VCaP (cell line): ENCODE data around the gene MIEN1.

Source experiments
- H3K27ac ChIP-seq: fragments of 450-650 bp; 2 replicates; pipeline ENCODE4 v1.5.1; 2017
- TF ChIP-seq, protein P1 (sequence below): fragments of 450-650 bp; conservative IDR thresholded peaks from 2 replicates; pipeline ENCODE4 v1.5.1; 2017; ENCODE audit warnings: mild to moderate bottlenecking, moderate library complexity

MIEN1 gene

GRCh38 chr17:39694593-39694992 is 35.7 kb downstream of the MIEN1 start:
- H3K27ac ChIP-seq, result no peak overlapping the region
- TF ChIP-seq, protein P1, sequence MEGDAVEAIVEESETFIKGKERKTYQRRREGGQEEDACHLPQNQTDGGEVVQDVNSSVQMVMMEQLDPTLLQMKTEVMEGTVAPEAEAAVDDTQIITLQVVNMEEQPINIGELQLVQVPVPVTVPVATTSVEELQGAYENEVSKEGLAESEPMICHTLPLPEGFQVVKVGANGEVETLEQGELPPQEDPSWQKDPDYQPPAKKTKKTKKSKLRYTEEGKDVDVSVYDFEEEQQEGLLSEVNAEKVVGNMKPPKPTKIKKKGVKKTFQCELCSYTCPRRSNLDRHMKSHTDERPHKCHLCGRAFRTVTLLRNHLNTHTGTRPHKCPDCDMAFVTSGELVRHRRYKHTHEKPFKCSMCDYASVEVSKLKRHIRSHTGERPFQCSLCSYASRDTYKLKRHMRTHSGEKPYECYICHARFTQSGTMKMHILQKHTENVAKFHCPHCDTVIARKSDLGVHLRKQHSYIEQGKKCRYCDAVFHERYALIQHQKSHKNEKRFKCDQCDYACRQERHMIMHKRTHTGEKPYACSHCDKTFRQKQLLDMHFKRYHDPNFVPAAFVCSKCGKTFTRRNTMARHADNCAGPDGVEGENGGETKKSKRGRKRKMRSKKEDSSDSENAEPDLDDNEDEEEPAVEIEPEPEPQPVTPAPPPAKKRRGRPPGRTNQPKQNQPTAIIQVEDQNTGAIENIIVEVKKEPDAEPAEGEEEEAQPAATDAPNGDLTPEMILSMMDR, result no peak

DNA sequence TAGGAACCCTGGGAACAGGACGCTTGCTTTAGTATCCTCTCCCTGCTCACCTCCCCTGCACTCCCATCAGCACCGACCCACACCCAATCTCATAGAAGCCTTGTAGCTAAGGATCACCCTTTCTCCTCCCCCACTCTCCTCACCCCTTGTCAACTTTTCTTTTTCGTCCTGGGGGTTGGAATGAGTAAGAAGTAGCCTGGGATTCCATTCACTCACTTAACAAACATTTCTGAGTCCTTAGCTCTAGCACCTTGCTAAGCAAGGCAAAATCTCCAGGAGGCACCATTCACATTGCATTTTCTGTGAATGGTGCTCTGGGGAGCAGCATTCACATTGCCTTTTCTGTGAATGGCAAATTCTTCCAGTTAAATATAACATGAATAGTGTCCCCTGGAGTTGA is 41.4 kb downstream of the MIEN1 start:
- H3K27ac ChIP-seq, result peak overlapping the region; percentile 93
- TF ChIP-seq, protein P1, result no peak

DNA sequence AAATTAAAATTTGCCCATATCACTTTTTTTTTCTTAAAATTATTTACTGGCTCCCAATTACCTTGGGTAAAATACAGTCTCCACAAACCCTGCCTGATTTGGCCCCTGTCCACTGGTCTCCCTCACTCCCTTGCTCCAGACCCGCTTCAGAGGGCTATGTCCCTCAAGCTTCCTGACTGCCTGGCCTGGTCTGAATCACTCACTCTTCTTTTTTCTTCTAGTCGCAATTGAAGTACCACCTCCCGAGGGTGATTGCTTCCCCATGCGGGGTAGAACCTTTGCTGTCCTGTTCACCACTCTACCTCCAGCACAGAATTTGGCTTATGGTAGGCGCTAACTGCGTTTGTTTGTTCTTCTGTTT is 41.9 kb downstream of the MIEN1 start:
- peak overlapping the region; percentile 93 for H3K27ac ChIP-seq
- TF ChIP-seq, protein P1, result no peak

GRCh38 chr17:39687546-39688474 is 42.5 kb downstream of the MIEN1 start, which contains the start of gene PGAP3:
PGAP3 (minus strand) TSS chr17:39688057; CDS start chr17:39688014, 43 bp downstream.
- TF ChIP-seq, protein P1, result no peak
- peak within 1 kb of the TSS; percentile 93 for H3K27ac ChIP-seq

DNA sequence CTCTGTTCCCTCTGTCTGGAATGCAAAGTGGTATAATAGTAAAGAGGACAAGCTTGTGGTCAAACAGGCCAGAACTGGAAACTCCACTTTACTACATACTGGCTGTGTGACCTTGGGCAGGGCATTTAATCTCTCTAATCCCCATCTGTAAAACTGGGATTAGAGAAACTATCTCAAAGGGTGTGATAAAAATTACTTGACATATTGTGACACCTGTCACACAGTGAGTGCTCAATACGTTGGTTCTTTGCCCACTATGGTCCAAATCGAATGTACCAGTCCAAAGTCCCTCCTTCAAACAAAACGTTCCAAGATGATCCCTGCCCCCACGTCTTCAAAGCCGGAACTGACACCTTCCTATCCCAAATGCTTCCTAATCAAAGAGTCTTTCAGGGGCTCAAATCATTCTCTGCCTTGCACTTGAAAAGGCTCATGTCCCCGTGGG is 43.2 kb downstream of the MIEN1 start:
- H3K27ac ChIP-seq, result peak overlapping the region; percentile 93
- TF ChIP-seq, protein P1, result no peak

- TF ChIP-seq, protein P1, result no peak
- H3K27ac ChIP-seq, result no peak overlapping the region
These were observed 45.8 kb downstream of the MIEN1 start for GRCh38 chr17:39684369-39685192.

DNA sequence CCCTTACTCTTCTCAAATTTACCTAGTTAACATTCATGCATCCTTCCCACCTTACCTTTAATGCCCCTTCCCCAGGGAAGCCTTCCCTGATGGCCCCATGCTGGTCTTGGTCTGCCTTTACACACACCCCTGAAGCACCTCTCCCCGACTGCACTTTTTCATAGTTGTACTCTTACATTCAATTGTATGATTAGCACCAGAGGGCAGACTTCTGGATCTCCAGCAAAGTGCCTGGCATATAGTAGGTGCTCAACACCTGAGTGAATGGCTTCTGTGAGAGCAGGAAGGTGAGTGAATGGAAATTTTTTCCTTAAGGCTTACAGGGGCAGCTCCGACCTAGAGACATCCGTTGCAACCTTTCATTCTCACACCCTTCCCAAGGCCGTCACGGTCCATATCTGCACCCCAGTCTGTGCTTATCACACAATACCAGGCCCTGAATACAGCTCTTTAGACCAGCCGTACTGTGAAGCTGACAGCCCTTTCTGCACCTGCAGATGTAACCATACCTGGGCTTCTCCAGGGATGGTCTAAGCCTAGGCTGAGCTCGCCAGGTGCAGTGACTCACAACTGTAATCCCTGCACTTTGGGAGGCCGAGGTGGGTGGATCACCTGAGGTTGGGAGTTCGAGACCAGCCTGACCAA is 46.9 kb downstream of the MIEN1 start:
- H3K27ac ChIP-seq, result no peak overlapping the region
- TF ChIP-seq, protein P1, result no peak
